Astrocyte of the hippocampus (primary cell): ENCODE measurements around the gene IGF2BP3.
"Not testable (repeated sequence)": the region's sequence is repeated elsewhere in the genome, so short reads cannot be mapped to it uniquely, and the experiment has no call there.

Experiments
- DNase-seq: peaks from one replicate; pipeline ENCODE4 v3.0.0; 2011; ENCODE audit warnings: low read depth, low spot score

IGF2BP3 gene

GRCh38 chr7:23343102-23343501 lies 127.2 kb downstream of the IGF2BP3 start:
- no peak for DNase-seq

- DNase-seq: no peak
These were observed 128.3 kb downstream of the IGF2BP3 start for GRCh38 chr7:23341846-23342598.

GRCh38 chr7:23338863-23339262 lies 131.4 kb downstream of the IGF2BP3 start:
- DNase-seq: no peak

- DNase-seq: no peak
These were observed 131.9 kb downstream of the IGF2BP3 start for GRCh38 chr7:23338439-23338838.

- no peak for DNase-seq
These were observed 132.9 kb downstream of the IGF2BP3 start for GRCh38 chr7:23337374-23337773.

- no peak for DNase-seq
These were observed 133.4 kb downstream of the IGF2BP3 start for GRCh38 chr7:23336799-23337283.

- no peak for DNase-seq
These were observed 134.2 kb downstream of the IGF2BP3 start for GRCh38 chr7:23336086-23336485.

GRCh38 chr7:23335621-23336020 lies 134.7 kb downstream of the IGF2BP3 start:
- DNase-seq: peak; percentile 51

GRCh38 chr7:23335136-23335535 lies 135.2 kb downstream of the IGF2BP3 start:
- DNase-seq: no peak

- DNase-seq: peak; percentile 89
These were observed 135.7 kb downstream of the IGF2BP3 start for GRCh38 chr7:23334482-23335056.

GRCh38 chr7:23333671-23334246 lies 136.5 kb downstream of the IGF2BP3 start:
- peak; percentile 75 for DNase-seq

GRCh38 chr7:23332910-23333612 lies 137.2 kb downstream of the IGF2BP3 start:
- no peak for DNase-seq

GRCh38 chr7:23332193-23332592 lies 138.1 kb downstream of the IGF2BP3 start:
- no peak for DNase-seq

GRCh38 chr7:23331132-23331531 lies 139.2 kb downstream of the IGF2BP3 start:
- DNase-seq: no peak

- peak; percentile 79 for DNase-seq
These were observed 154.9 kb downstream of the IGF2BP3 start for GRCh38 chr7:23315366-23315765.

- DNase-seq: not testable (repeated sequence)
These were observed 158.2 kb downstream of the IGF2BP3 start for GRCh38 chr7:23312141-23312540.

GRCh38 chr7:23308754-23309153 lies 161.5 kb downstream of the IGF2BP3 start:
- DNase-seq: no peak

GRCh38 chr7:23306936-23307521 lies 163.3 kb downstream of the IGF2BP3 start:
- no peak for DNase-seq

GRCh38 chr7:23299770-23300300 lies 170.5 kb downstream of the IGF2BP3 start:
- no peak for DNase-seq

GRCh38 chr7:23298885-23299769 lies 171.2 kb downstream of the IGF2BP3 start, which contains the start of gene MALSU1:
MALSU1 (plus strand) TSS chr7:23299339; CDS start chr7:23299353, 14 bp downstream.
- DNase-seq: peak; percentile 98
